ENCODE results near the gene OBI1. TPM values are rescaled to one million over a fixed set of nuclear protein-coding genes. Genes with fewer than 3 reads are reported as not detected.
A peak's percentile ranks its signal among the peaks of the same experiment; 100 is the strongest.

Gene OBI1
- total and polyA plus RNA-seq, 2 donors (not counting 3 experiments of a cell fraction or from before 2014, with no cell fraction given): 5.0 to 16.1 TPM

DNA sequence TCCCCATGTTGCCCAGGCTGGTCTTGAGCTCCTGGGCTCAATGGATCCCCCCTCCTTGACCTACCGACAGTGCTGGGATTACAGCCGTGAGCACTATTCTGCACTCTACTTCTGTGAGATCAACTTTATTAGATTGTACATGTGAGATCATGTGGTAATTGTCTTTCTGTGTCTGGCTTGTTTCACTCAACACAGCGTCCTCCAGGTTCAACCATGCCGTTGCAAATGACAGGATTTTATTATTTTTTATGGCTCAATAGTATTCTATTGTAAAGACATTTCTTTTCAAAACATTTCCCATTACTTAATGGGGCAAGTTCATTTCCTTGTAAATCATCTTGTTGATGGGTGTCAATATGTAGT is 1.5 kb upstream of the OBI1 start:
- H3K4me1 ChIP-seq (ENCODE audit: control insufficient read depth, extremely low read depth, insufficient read depth, low read length): peaks cover 25% of the 10 kb centered on the region
- FAIRE-seq: no peak
- CTCF ChIA-PET: interaction anchor here (0.8 kb wide), 1 partner anchor 8 kb away, joined by 3 read pairs; no protein-coding TSS in a partner anchor
- TF ChIP-seq CTCF (IDR thresholded peaks at IDR 0.05; ENCODE audit: extremely low read depth in 1 of 2, insufficient read depth in 1 of 2, low read depth in 1 of 2, low read length in 2 of 2): no peak
- TF ChIP-seq POLR2A (IDR thresholded peaks at IDR 0.05; ENCODE audit: low read depth, low read length): no peak
- TF ChIP-seq EZH2 (IDR thresholded peaks at IDR 0.05; ENCODE audit: borderline replicate concordance, low read depth, low read length, severe bottlenecking): no peak
- TF ChIP-seq JUN (IDR thresholded peaks at IDR 0.05; ENCODE audit: borderline replicate concordance, insufficient read depth, insufficient read length, low read depth): no peak
- no peak for TF ChIP-seq GATA2 (IDR thresholded peaks at IDR 0.05; ENCODE audit: insufficient read depth, insufficient read length, low read depth, low read length)
- TF ChIP-seq POLR2AphosphoS5 (IDR thresholded peaks at IDR 0.05; ENCODE audit: insufficient read depth, low read depth, low read length): no peak
- no peak for TF ChIP-seq FOS (IDR thresholded peaks at IDR 0.05; ENCODE audit: borderline replicate concordance, insufficient read depth, low read length)
- no peak for TF ChIP-seq MAX (IDR thresholded peaks at IDR 0.05; ENCODE audit: insufficient read depth, insufficient read length)
- no peak for TF ChIP-seq MYC (IDR thresholded peaks at IDR 0.05; ENCODE audit: low read depth, low read length)
- H2AFZ ChIP-seq (ENCODE audit: low read depth, low read length): peak overlapping the region; percentile 26
- no TSS peak for BruUV-seq (replicated peaks)
- POLR2A ChIA-PET: no interaction called here
- H3K9ac ChIP-seq (replicated peaks; ENCODE audit: extremely low read depth, insufficient read depth, low read length): no peak overlapping the region
- no peaks in the 10 kb centered on the region for H3K9me3 ChIP-seq (replicated peaks; ENCODE audit: control insufficient read depth, insufficient read depth, low read length)
- intact Hi-C loops (cut with micrococcal nuclease): no loop called here
- no peak for DNase-seq (ENCODE audit: low read depth, low spot score)
- no peaks in the 10 kb centered on the region for H3K9me1 ChIP-seq (replicated peaks; ENCODE audit: control insufficient read depth, extremely low read depth, insufficient read depth, low read length)
- dilution Hi-C loops (cut with MboI; ENCODE audit: extremely low pct_ligation_motif_present, low sequenced_read_pairs): no loop called here
- no peaks in the 10 kb centered on the region for H3K27me3 ChIP-seq (ENCODE audit: control insufficient read depth in 2 of 2, insufficient read depth in 2 of 2, low read length in 2 of 2)
- H3K4me3 ChIP-seq (replicated peaks in 1 of 3; ENCODE audit: insufficient read depth in 1 of 3, low read depth in 1 of 3, low read length in 3 of 3): no peak overlapping the region
- H3K79me2 ChIP-seq (ENCODE audit: control insufficient read depth, insufficient read depth, low read length): peaks cover 33% of the 10 kb centered on the region
- peak overlapping the region; percentile 96 for H3K4me2 ChIP-seq (ENCODE audit: insufficient read depth, low read length)
- no peaks in the 10 kb centered on the region for H4K20me1 ChIP-seq (replicated peaks; ENCODE audit: control insufficient read depth, extremely low read depth, insufficient read depth, low read length)
- H3K27ac ChIP-seq (ENCODE audit: insufficient read depth, low read depth, low read length): no peak overlapping the region
- H3K36me3 ChIP-seq (ENCODE audit: control insufficient read depth in 2 of 2, extremely low read depth in 1 of 2, insufficient read depth in 2 of 2, low read length in 2 of 2): no peaks in the 10 kb centered on the region
